OCI-LY1 (cell line): ENCODE measurements around the gene MGST2.

Source experiments
- H2AFZ ChIP-seq: fragments of 200-600 bp; sonication (generic), shearing (Covaris generic); 2 replicates; pipeline ENCODE4 v1.6.0; 2014; ENCODE audit warnings: antibody characterized with exemption, mild to moderate bottlenecking, low read length
- H3F3A ChIP-seq: fragments of 200-600 bp; sonication (generic), shearing (Covaris generic); 2 replicates; pipeline ENCODE4 v1.6.0; 2014; ENCODE audit warnings: mild to moderate bottlenecking, antibody characterized with exemption, low read length, moderate library complexity; ENCODE audit not compliant: insufficient read depth
- H3K27ac ChIP-seq: fragments of 200-600 bp; sonication (generic); 2 replicates; pipeline ENCODE4 v1.5.1; 2014; ENCODE audit warnings: low read length, mixed run types, mild to moderate bottlenecking, low read depth; ENCODE audit not compliant: poor library complexity, severe bottlenecking
- H3K27me3 ChIP-seq: fragments of 200-600 bp; sonication (generic); 2 replicates; pipeline ENCODE4 v1.6.0; 2014; ENCODE audit warnings: antibody characterized with exemption, mild to moderate bottlenecking, low read length, moderate library complexity; ENCODE audit not compliant: insufficient read depth
- H3K36me3 ChIP-seq: fragments of 200-600 bp; sonication (generic); 2 replicates; pipeline ENCODE4 v1.6.1; 2014; ENCODE audit warnings: mild to moderate bottlenecking, antibody characterized with exemption, low read length, moderate library complexity, mixed read lengths; ENCODE audit not compliant: insufficient read depth
- H3K4me1 ChIP-seq: fragments of 200-600 bp; sonication (generic); 2 replicates; pipeline ENCODE4 v1.5.1; 2014; ENCODE audit warnings: mild to moderate bottlenecking, low read length, moderate library complexity; ENCODE audit not compliant: insufficient read depth, severe bottlenecking
- H3K4me2 ChIP-seq: fragments of 200-600 bp; sonication (generic), shearing (Covaris generic); 2 replicates; pipeline ENCODE4 v1.6.1; 2014; ENCODE audit warnings: low read length
- H3K4me3 ChIP-seq: fragments of 200-600 bp; sonication (generic); 2 replicates; pipeline ENCODE4 v1.5.1; 2014; ENCODE audit warnings: low read length, low read depth, mild to moderate bottlenecking, mixed read lengths; ENCODE audit not compliant: poor library complexity, severe bottlenecking
- H3K79me2 ChIP-seq: fragments of 200-600 bp; shearing (Covaris generic); 2 replicates; pipeline ENCODE4 v1.6.1; 2016; ENCODE audit warnings: mixed run types, low read length, mixed read lengths; ENCODE audit not compliant: insufficient read depth
- H3K9ac ChIP-seq: fragments of 200-600 bp; sonication (generic), shearing (Covaris generic); 2 replicates; pipeline ENCODE4 v1.6.1; 2014; ENCODE audit warnings: mild to moderate bottlenecking, low read length, mixed read lengths
- H3K9me2 ChIP-seq: fragments of 200-600 bp; sonication (generic), shearing (Covaris generic); 2 replicates; pipeline ENCODE4 v1.6.1; 2014; ENCODE audit warnings: low read depth, mild to moderate bottlenecking, low read length, mixed read lengths
- H3K9me3 ChIP-seq: fragments of 200-600 bp; shearing (Covaris generic); 2 replicates; pipeline ENCODE4 v1.6.1; 2014; ENCODE audit warnings: low read length, mixed read lengths
- H4K20me1 ChIP-seq: fragments of 200-600 bp; sonication (generic), shearing (Covaris generic); 2 replicates; pipeline ENCODE4 v1.6.0; 2016; ENCODE audit warnings: mild to moderate bottlenecking, low read length; ENCODE audit not compliant: insufficient read depth
- CTCF ChIP-seq: fragments of 200-600 bp; sonication (generic), shearing (Covaris generic); IDR thresholded peaks from 2 replicates; pipeline ENCODE4 v1.5.1; 2017; ENCODE audit warnings: mild to moderate bottlenecking, antibody characterized with exemption, low read length, moderate library complexity, mixed read lengths
- EZH2 ChIP-seq: fragments of 200-600 bp; sonication (generic), shearing (Covaris generic); IDR thresholded peaks from 2 replicates; pipeline ENCODE4 v1.8.0; 2017; ENCODE audit warnings: borderline replicate concordance, mixed run types, mild to moderate bottlenecking, antibody characterized with exemption, low read length, moderate library complexity, mixed read lengths

The MGST2 gene

DNA sequence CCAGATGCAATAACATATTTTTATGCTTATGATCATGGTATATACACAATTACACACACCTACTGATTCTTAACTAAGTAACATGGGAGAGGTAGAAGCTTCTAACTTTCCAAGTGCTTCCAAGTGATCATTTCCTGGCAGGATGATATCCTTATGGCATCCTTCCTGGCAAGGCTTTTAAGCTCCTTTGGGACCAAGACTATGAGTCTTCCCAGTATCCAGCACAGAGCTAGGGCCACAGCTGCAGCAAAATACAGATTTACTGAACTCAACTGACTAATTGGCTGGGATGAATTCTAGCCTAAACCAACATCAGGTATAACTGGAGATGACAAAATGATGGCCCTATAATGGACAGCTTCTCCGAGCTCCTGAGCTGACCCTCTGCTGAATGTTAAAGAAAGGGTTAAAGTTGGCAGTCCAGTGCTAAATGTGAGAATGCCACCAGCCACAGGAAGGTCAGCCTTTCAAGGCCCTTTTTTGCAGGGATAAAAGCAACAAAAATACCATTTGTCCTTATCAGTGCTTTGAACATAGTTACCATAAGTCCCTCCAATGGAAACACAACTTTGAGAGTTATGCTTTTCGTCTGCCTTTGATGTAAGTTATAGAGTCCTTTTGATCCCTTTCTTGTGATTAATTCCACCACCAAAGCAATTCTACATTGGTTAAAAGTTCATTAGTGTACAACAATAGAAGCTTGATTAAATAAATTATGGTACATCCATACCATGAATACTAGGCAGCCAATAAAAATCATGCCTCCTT lies 73.4 kb downstream of the MGST2 start:
- no peak overlapping the region for H3K9ac ChIP-seq
- H3K4me3 ChIP-seq = no peak overlapping the region
- no peak overlapping the region for H2AFZ ChIP-seq
- H3K27ac ChIP-seq = no peak overlapping the region
- H3K4me1 ChIP-seq = peaks cover 15% of the 10 kb centered on the region
- no peaks in the 10 kb centered on the region for H3K79me2 ChIP-seq
- no peaks in the 10 kb centered on the region for H3K36me3 ChIP-seq
- no peaks in the 10 kb centered on the region for H3F3A ChIP-seq
- no peak overlapping the region for H3K4me2 ChIP-seq
- H3K9me2 ChIP-seq = no peaks in the 10 kb centered on the region
- no peaks in the 10 kb centered on the region for H3K9me3 ChIP-seq
- no peak for TF ChIP-seq EZH2
- TF ChIP-seq CTCF = no peak
- 0 out of 2 replicates have a peak, but pooled peaks cover 3% of the 10 kb centered on the region for H3K27me3 ChIP-seq
- no peaks in the 10 kb centered on the region for H4K20me1 ChIP-seq

GRCh38 chr4:139740121-139740520 lies 74.5 kb downstream of the MGST2 start:
- no peaks in the 10 kb centered on the region for H3K79me2 ChIP-seq
- peaks cover 4% of the 10 kb centered on the region for H3K4me1 ChIP-seq
- no peak overlapping the region for H3K4me2 ChIP-seq
- no peaks in the 10 kb centered on the region for H4K20me1 ChIP-seq
- no peak overlapping the region for H2AFZ ChIP-seq
- TF ChIP-seq EZH2 = no peak
- TF ChIP-seq CTCF = no peak
- H3K36me3 ChIP-seq = no peaks in the 10 kb centered on the region
- no peaks in the 10 kb centered on the region for H3K9me3 ChIP-seq
- no peak overlapping the region for H3K27ac ChIP-seq
- H3K9ac ChIP-seq = no peak overlapping the region
- no peaks in the 10 kb centered on the region for H3K27me3 ChIP-seq
- no peak overlapping the region for H3K4me3 ChIP-seq
- no peaks in the 10 kb centered on the region for H3F3A ChIP-seq
- no peaks in the 10 kb centered on the region for H3K9me2 ChIP-seq

DNA sequence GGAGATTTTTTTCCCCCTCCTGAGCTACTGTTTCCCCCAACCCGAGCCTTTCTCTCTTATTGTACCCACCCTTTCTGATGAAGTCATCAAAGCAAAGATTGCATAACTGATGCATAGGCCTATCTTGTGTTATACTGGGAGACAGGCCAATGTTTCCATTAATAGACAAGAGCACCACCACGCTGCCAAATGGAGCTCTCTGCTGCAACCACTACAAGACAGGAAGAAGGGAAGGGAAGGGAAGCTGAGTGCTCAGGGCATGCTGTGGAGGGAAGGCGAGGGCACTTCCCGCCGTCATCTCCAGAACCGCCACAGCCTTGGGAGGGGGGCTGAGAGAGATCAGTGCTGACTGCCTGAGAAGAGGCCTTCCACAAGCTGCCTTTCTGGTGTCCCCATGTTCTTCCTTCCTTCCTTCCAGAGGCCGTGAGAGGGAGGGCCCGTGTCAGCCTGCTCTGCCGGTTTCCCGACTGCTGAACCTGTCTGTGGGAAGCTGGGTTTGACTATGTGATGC lies 75.0 kb downstream of the MGST2 start:
- Histone ChIP-seq H3K9ac (no peak overlapping the region), H4K20me1 (no peaks in the 10 kb centered on the region), H3K4me1 (no peaks in the 10 kb centered on the region), H3K9me2 (no peaks in the 10 kb centered on the region), H3K79me2 (no peaks in the 10 kb centered on the region), H3K27ac (no peak overlapping the region), H3K36me3 (no peaks in the 10 kb centered on the region), H3K27me3 (no peaks in the 10 kb centered on the region), H3F3A (no peaks in the 10 kb centered on the region), H3K9me3 (no peaks in the 10 kb centered on the region), H2AFZ (no peak overlapping the region), H3K4me2 (no peak overlapping the region), H3K4me3 (no peak overlapping the region)
- no peak for TF ChIP-seq CTCF
- TF ChIP-seq EZH2 = no peak
